C1 segment of cervical spinal cord (tissue), 14 donors: ENCODE data around the gene ARHGAP35.
"Not testable (repeated sequence)": the region's sequence is repeated elsewhere in the genome, so short reads cannot be mapped to it uniquely, and the experiment has no call there.

Experiments
- DNase-seq, 14 donors: peaks; one replicate each; lab custom pipeline; 2025; lab: John Stamatoyannopoulos, UW

ARHGAP35 gene

GRCh38 chr19:46860846-46861690 is at the start of gene ARHGAP35:
Gene ARHGAP35 (plus strand): TSS chr19:46860997. CDS start chr19:46918676, 57,679 bp downstream.
- DNase-seq = peak in 6 of 14 donors; percentile 57 to 89 (median 76)

DNA sequence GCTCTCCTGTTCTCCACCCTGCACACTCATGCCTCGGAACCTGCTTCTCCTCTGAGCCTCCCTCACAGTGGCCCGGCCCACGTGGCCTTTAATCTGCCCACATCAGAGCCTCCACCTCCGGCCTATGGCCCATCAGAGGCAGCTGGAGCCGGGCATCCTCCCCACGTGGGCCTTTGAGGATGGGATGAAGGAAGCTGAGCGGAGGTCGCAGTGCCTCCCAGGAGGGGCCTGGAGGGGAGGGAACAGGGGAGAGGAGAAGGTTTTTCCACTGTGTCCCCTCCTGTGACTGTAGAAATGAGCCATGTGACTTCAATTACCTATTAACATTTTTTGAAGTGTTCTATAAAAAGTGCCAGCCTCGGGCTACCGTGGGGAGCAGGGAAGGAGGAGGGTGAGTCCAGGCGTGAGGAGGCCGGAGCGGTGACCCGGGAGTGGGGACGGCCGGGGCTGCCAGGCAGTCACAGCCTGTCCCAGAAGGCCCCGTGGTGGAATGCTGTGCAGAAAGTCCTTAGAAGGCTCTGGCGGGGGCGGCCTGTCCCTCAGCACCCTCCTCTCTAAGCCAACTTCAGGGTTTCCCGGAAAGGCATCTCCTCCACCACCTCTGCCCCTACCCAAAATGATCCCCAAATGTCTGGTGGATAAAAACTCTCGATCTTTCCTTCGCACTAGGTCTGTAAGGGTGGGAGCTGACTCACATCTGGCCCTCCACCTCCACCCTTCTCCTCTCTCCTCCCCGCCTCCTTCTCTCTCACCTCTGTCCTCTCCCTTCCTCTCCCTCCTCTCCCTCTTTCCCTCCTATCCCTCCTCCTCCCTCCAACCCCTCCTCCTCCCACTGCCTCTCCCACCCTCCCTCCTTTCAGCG is 47.6 kb upstream of the ARHGAP35 start:
- DNase-seq = no peak

DNA sequence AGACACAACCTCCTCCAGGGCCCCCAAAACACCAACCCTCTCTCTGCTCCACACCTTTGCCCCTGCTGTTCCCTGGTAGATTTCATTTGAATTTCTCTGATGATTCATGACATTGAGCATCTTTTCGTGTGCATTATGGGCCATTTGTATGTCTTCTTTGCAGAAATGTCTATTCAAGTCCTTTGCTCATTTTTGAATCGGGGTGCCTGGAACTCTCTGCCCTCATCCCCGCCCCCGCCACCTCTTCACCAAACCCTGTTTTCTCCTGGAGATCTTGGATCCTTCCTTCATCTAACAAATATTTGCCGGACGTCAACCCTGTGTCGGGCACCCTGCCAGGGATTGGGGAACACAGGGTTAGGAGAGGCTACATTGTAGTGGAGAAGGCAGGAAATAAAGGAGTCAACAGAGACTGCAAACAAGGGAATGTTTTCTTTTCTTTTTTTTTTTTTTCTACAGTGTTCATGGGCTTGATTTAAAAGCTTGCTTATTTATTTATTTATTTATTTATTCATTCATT is 46.9 kb upstream of the ARHGAP35 start:
- peak in 1 of 14 donors; percentile 1 for DNase-seq

DNA sequence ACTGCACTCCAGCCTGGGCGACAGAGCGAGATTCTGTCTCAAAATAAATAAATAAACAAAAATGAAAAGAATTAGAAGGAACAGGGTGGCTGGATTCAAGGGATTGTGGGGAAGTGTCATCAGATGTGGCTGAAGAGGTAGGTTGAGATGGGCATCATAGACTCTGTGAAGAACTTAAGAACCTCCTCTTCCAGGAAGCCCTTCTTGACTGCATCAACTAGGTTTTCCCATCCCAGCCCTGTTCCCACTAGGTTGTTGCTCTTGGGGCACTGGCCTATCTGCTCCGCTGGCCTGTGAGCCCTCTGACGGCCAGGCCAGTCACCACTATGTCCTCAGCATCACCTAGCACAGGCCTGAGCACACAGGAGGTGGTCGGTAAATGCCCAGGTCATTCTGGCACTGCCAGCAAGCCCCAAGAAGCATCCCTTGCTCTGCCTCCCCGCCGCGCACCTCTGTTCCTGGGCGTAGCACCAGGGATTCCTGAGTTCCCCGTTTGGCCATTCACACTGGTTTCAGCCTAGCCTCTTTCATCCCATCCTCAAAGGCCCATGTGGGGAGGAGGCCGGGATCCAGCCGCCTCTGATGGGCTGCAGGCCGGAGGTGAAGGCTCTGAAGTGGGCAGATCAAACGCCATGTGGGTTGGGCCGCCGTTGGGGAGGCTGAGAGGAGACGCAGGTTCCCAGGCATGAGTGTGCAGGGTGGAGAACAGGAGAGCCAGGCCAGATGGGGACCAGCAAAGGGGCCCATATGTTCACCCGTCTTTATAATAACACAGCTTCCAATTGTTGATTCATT is 44.8 kb upstream of the ARHGAP35 start:
- DNase-seq = no peak

DNA sequence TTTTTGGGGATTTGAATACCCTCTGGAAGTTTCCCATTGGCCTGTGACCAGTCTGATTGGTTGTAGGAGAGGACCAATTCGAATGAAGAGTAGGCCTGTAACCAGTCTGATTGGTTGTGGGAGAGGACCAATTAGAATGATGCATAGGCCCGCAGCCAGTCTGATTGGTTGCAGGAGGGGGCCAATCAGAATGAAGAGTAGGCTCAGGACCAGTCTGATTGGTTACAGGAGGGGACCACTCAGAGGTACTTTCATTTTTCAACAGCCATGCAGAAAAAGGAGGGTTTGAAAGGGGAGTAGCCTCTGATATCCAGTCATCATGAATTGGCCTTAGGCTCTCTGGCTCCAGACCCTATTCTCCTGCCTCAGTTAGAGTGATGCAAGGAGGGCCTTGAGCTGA is 42.0 kb upstream of the ARHGAP35 start:
- no peak for DNase-seq

GRCh38 chr19:46821512-46822409 is 39.0 kb upstream of the ARHGAP35 start:
- no peak for DNase-seq

- DNase-seq = not testable (repeated sequence)
These were observed 38.4 kb upstream of the ARHGAP35 start for GRCh38 chr19:46822410-46822787.

- DNase-seq = no peak
These were observed 37.7 kb upstream of the ARHGAP35 start for GRCh38 chr19:46823049-46823448.

DNA sequence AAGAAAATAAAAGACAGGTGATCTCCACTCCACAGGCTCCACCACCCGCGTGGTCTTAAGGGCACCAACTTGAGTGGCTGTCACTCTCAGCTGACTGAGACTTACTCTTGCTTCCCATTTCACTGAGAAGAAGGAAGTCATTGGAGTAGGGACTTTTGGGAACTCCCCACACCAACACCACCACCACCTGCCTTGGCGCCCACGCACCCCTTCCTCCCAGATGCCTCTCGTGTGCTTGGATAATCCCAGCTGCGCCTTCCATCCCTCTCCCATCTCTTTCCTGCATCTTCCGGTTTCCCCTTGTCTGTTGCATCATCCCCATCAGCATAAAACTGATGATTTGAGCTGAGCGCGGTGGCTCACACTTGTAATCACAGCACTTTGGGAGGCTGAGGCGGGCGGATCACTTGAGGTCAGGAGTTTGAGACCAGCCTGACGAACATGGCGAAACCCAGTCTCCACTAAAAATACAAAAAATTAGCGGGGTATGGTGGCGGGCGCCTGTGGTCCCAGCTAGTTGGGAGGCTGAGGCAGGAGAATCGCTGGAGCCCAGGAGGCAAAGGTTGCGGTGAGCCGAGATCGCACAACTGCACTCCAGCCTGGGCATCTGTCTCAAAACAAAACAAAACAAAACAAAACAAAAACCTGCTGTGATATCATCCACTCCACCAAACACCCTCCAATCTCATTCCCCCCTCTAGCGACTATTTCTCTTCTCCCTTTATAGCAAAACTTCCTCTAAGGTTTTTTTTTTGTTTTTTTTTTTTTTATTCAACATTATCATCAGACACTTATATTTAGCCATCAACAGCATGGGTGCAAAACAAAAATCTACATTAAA is 35.7 kb upstream of the ARHGAP35 start:
- DNase-seq = peak in 6 of 14 donors; percentile 4 to 19 (median 6)

- no peak for DNase-seq
These were observed 35.1 kb upstream of the ARHGAP35 start for GRCh38 chr19:46825731-46826055.

DNA sequence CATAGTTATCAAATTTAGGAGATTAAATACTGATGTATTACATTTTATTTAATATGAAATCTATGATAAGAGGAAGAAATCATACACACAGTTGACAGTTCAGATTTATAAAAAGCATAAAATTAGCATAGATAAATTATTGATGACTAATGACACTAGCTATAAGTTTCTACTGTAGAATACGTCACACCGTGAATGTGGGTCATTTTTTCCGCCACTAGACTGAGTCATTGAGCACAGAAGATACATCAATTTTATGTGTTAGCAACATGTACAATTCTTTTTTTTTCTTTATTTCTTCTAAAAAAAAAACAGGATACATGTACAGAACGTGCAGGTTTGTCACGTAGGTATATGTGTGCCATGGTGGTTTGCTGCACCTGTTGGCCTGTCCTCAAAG is 32.3 kb upstream of the ARHGAP35 start:
- no peak for DNase-seq

- no peak for DNase-seq
These were observed 29.9 kb upstream of the ARHGAP35 start for GRCh38 chr19:46830864-46831263.

DNA sequence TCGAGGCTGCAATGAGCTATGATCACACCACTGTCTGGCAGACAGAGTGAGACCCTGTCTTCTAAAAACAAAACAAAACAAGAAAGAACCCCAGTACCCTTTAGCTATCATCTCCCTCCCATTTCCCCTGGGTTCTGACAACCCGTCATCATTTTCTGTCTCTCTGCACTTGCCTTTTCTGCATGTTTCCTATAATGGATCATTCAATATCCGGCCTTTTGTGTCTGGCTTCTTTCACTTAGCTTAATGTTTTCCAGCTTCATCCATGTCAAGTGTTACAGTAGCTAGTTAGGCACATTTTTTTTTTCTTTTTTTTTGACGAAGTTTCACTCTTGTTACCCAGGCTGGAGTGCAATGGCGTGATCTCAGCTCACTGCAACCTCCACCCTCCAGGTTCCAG is 26.7 kb upstream of the ARHGAP35 start:
- no peak for DNase-seq

DNA sequence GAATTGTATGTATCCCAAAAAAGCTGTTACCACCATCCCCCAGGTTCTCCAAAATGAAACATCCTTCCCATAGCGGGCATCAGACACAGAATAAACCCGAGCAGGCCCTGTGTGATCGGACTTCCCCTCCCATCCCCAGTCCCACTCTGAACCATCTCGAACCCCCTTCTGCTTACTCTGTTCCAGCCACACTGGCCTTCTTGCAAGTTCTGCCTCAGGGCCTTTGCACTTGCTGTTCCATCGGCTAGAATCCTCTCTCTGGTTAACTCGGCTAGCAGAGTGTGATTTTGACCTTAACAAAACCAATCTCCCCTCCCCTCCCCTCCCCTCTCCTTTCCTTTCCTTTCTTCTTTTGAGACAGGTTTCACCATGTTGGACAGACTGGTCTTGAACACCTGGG is 25.8 kb upstream of the ARHGAP35 start:
- no peak for DNase-seq

- DNase-seq = no peak
These were observed 22.6 kb upstream of the ARHGAP35 start for GRCh38 chr19:46838160-46838559.

GRCh38 chr19:46839752-46840497 is 20.9 kb upstream of the ARHGAP35 start:
- DNase-seq = no peak

DNA sequence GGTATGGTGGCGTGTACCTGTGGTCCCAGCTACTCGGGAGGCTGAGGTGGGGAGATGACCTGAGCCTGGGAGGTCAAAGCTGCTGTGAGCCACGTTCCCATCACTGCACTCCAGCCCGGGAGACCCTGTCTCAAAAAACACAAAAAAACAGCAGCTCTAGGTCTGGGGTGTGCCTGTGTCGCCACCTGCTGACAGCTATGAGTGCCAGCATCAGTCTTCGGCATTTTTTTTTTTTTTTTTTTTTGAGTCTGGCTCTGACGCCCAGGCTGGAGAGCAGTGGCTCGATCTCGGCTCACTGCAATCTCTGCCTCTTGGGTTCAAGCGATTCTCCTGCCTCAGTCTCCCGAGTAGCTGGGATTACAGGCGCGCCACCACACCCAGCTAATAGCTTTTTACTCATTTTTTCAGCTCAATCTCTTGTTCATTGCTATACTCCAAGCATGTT is 20.3 kb upstream of the ARHGAP35 start:
- DNase-seq = peak in 5 of 14 donors; percentile 4 to 33 (median 30)

DNA sequence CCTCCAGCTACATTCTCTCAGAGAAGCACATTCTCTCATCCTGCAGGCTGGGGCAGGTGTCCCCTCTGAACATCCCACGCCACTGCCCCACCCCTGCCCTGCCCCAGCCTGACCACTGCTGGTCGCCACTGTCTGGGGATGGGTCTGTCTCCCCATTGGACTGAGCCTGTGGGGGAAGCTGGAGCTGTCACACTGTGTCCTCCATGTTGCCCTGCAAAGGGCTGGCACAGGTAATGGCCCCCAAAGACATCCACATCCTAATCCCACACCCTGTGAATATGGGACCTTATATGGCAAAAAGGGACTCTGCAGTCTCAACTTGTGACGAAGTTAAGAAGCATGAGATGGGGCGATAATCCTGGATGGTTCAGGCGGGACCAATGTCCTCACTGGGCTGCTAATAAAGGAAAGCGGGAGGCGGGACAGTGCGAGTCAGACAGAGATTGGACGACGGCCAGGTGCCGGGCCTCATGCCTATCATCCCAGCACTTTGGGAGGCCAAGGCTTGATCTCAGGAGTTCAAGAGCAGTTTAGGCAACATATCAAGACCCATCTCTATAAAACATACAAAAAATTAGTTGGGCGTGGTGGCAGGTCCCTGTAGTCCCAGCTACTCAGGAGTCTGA is 19.2 kb upstream of the ARHGAP35 start:
- no peak for DNase-seq
